Gastrocnemius medialis (tissue), 4 donors: ENCODE measurements around the gene PTGDS. TPM values are rescaled to one million over a fixed set of nuclear protein-coding genes. Genes with fewer than 3 reads are reported as not detected.

ENCODE experiments used
- ATAC-seq, 2 donors: fragments of 150-250 bp; one replicate each; pipeline ENCODE4 v1.9.1; 2016
- DNase-seq, 2 donors: peaks; one replicate each; pipeline ENCODE4 v3.0.0-alpha.2; 2019
- H3K27ac ChIP-seq, 4 donors: fragments of 200-600 bp; sonication (generic); 1 replicate in 1 of 4; 2 replicates in 3 of 4; pipeline ENCODE4 v1.5.1; 2016 to 2018; ENCODE audit warnings: mild to moderate bottlenecking in 2 of 4, moderate library complexity in 1 of 4
- H3K27me3 ChIP-seq, 3 donors: fragments of 200-600 bp; sonication (generic) in 2 of 3; 1 replicate in 1 of 3; 2 replicates in 2 of 3; pipeline versions ENCODE4 v1.5.1 to v1.6.0; 2016 to 2019; ENCODE audit warnings: mild to moderate bottlenecking in 1 of 3, moderate library complexity in 1 of 3
- H3K36me3 ChIP-seq, 2 donors: fragments of 200-600 bp; sonication (generic) in 1 of 2; one replicate each; pipeline ENCODE4 v1.5.1; 2017 to 2018
- H3K4me1 ChIP-seq, 2 donors: fragments of 200-600 bp; sonication (generic) in 1 of 2; one replicate each; pipeline ENCODE4 v1.5.1; 2016 to 2017; ENCODE audit warnings: mild to moderate bottlenecking in 2 of 2
- H3K4me3 ChIP-seq, 4 donors: fragments of 200-600 bp; sonication (generic) in 3 of 4; 1 replicate in 1 of 4; 2 replicates in 3 of 4; pipeline ENCODE4 v1.5.1; 2016 to 2019; ENCODE audit warnings: mild to moderate bottlenecking in 2 of 4
- H3K9me3 ChIP-seq, 3 donors: fragments of 200-600 bp; sonication (generic) in 2 of 3; 1 replicate in 1 of 3; 2 replicates in 2 of 3; pipeline ENCODE4 v1.5.1; 2016 to 2019
- CTCF ChIP-seq, 5 experiments: fragments of 450-650 bp in 3 of 5; fragments of 200-600 bp in 2 of 5; sonication (generic) in 2 of 5; IDR thresholded peaks in 4 of 5; conservative IDR thresholded peaks in 1 of 5; 1 replicate in 4 of 5; 2 replicates in 1 of 5; pipeline ENCODE4 v1.5.1; 2016 to 2019; ENCODE audit warnings: antibody characterized with exemption in 5 of 5, mild to moderate bottlenecking in 3 of 5, moderate library complexity in 3 of 5
- POLR2A ChIP-seq, 2 donors: fragments of 450-650 bp; IDR thresholded peaks; one replicate each; pipeline ENCODE4 v1.6.1; 2017; ENCODE audit warnings: antibody characterized with exemption in 2 of 2, mild to moderate bottlenecking in 2 of 2, moderate library complexity in 2 of 2
- in situ Hi-C, 4 donors: fragments of 200-750 bp; cut with MboI; loops; one replicate each; pipeline versions ENCODE4 v1.15.0 to v1.8.0; 2017; ENCODE audit warnings: low sequenced_read_pairs in 4 of 4
- intact Hi-C: fragments of 100-400 bp; cut with DNase I; formaldehyde crosslinking; loops from one replicate; pipeline ENCODE4 v1.15.1; 2023; ENCODE audit warnings: low total_unique reads
- total RNA-seq, 4 donors: library from RNA; depleted of rRNA; stranded (reverse); fragments of >200 nt; gene quantifications; one replicate each; pipeline versions ENCODE4 v1.1.0 to v1.2.3, GENCODE V29; 2016

The PTGDS gene
- total RNA-seq, 4 donors from 2014 or later: 2.3 to 35.2 (median 27.0) TPM

- Histone ChIP-seq H3K36me3 (no peaks in the 10 kb centered on the region), H3K27ac (no peak overlapping the region), H3K4me3 (no peak overlapping the region), H3K4me1 (peaks cover 13 to 17% of the 10 kb centered on the region in 2 donors), H3K9me3 (no peaks in the 10 kb centered on the region), H3K27me3 (no peaks in the 10 kb centered on the region)
- no peak for TF ChIP-seq POLR2A (IDR thresholded peaks at IDR 0.05)
- no peak for TF ChIP-seq CTCF (IDR thresholded peaks at IDR 0.05 in 4 of 5, conservative IDR thresholded peaks at IDR 0.05 in 1 of 5)
- intact Hi-C loops: no loop called here
- ATAC-seq (no peak), DNase-seq (no peak)
- in situ Hi-C loops: loop anchor here in 1 of 4 donors (25.0 kb wide), 1 partner anchor 147 kb away; the partner anchor contains the start of genes CCDC183 and TMEM141
Observed at GRCh38 chr9:136934277-136934676, 43.0 kb upstream of the PTGDS start.

- in situ Hi-C loops: loop anchor here in 1 of 4 donors (25.0 kb wide), 1 partner anchor 148 kb away; the partner anchor contains the start of genes CCDC183 and TMEM141
- no peaks in the 10 kb centered on the region for H3K9me3 ChIP-seq
- no peak overlapping the region for H3K27ac ChIP-seq
- ATAC-seq (no peak), DNase-seq (no peak)
- H3K27me3 ChIP-seq: no peaks in the 10 kb centered on the region
- no peak for TF ChIP-seq POLR2A (IDR thresholded peaks at IDR 0.05)
- no peak for TF ChIP-seq CTCF (IDR thresholded peaks at IDR 0.05 in 4 of 5, conservative IDR thresholded peaks at IDR 0.05 in 1 of 5)
- H3K4me1 ChIP-seq: peaks cover 10 to 12% of the 10 kb centered on the region in 2 donors
- H3K4me3 ChIP-seq: no peak overlapping the region
- intact Hi-C loops: no loop called here
- H3K36me3 ChIP-seq: peaks cover 0 to 4% of the 10 kb centered on the region in 2 donors
Observed at GRCh38 chr9:136935651-136936050, 41.7 kb upstream of the PTGDS start.

GRCh38 chr9:136936645-136937170, 40.6 kb upstream of the PTGDS start:
- TF ChIP-seq POLR2A (IDR thresholded peaks at IDR 0.05): no peak
- TF ChIP-seq CTCF (IDR thresholded peaks at IDR 0.05 in 4 of 5, conservative IDR thresholded peaks at IDR 0.05 in 1 of 5): no peak
- Histone ChIP-seq H3K36me3 (peaks cover 0 to 15% of the 10 kb centered on the region in 2 donors), H3K27ac (peak overlapping the region; percentile 92 to 98 (median 96)), H3K4me3 (no peak overlapping the region), H3K4me1 (peaks cover 12 to 21% of the 10 kb centered on the region in 2 donors), H3K9me3 (no peaks in the 10 kb centered on the region), H3K27me3 (no peaks in the 10 kb centered on the region)
- in situ Hi-C loops: loop anchor here in 1 of 4 donors (25.0 kb wide), 1 partner anchor 149 kb away; the partner anchor contains the start of genes CCDC183 and TMEM141
- intact Hi-C loops: no loop called here
- DNase-seq (no peak), ATAC-seq (no peak)

GRCh38 chr9:136937186-136938001, 39.9 kb upstream of the PTGDS start:
- intact Hi-C loops: no loop called here
- TF ChIP-seq POLR2A (IDR thresholded peaks at IDR 0.05) (no peak), CTCF (IDR thresholded peaks at IDR 0.05 in 4 of 5, conservative IDR thresholded peaks at IDR 0.05 in 1 of 5) (no peak)
- in situ Hi-C loops: loop anchor here in 1 of 4 donors (25.0 kb wide), 1 partner anchor 150 kb away; the partner anchor contains the start of genes CCDC183 and TMEM141

More at GRCh38 chr9:136937186-136938001, 39.9 kb upstream of the PTGDS start:
- Histone ChIP-seq H3K27ac (peak overlapping the region; percentile 92 to 98 (median 96)), H3K27me3 (no peaks in the 10 kb centered on the region), H3K9me3 (no peaks in the 10 kb centered on the region), H3K4me1 (peaks cover 13 to 28% of the 10 kb centered on the region in 2 donors), H3K4me3 (no peak overlapping the region), H3K36me3 (peaks cover 0 to 21% of the 10 kb centered on the region in 2 donors)
- no peak for DNase-seq
- ATAC-seq: no peak
